Measurements from ENCODE around the gene UGT1A8. TPM values are rescaled to one million over a fixed set of nuclear protein-coding genes. Genes with fewer than 3 reads are reported as not detected.

UGT1A8 gene
- total and polyA plus RNA-seq, 9 of the 15 experiments (the other 6 are each of a cell fraction or from before 2014, with no cell fraction given): 0.04 TPM; not detected in 8

DNA sequence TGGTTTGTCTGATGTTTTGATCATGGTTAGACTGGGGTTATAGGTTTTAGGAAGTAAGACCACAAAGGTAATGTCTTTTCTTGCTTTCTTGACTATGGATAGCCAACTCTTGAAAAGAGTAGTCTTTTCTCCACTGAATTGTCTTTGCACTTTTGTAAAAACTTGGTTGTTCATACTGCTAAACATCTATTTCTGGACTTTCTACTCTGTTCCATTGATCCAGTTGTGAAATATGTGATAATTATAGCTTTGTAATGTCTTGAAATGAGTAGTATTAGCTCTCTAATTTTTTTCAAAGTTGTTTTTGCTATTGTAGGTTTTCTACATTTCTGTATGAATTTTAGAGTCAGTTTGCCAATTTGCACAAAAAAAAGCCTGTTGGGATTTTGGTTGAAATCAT is 41.2 kb downstream of the UGT1A8 start (continued):
- TF ChIP-seq IRF9 (tag; IDR thresholded peaks at IDR 0.05) (no peak), ZBED1 (IDR thresholded peaks at IDR 0.05) (no peak)

DNA sequence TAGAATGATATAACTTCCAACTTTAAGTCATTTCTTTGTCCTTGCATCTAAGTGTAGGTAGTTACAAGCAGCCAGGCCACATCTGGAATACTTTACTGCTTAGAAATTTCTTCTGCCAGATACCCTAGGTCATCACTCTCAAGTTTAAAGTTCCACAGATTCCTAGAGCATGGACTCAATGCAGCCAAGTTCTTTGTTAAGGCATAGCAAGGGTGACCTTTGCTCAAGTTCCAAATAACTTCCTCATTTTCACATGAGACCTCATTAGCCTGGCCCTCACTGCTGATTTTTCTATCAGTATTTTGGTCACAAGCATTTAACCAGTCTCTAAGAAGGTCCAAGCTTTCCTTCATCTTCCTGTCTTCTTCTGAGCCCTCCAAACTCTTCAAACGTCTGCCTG is 46.5 kb downstream of the UGT1A8 start:
- TF ChIP-seq PHF20 (IDR thresholded peaks at IDR 0.05; ENCODE audit: partially characterized antibody) (no peak), ETV1 (tag; conservative IDR thresholded peaks at IDR 0.05; ENCODE audit: low read depth) (no peak), CGGBP1 (CRISPR knock-in tag; IDR thresholded peaks at IDR 0.05) (no peak), TRIM28 (IDR thresholded peaks at IDR 0.05) (no peak), ZNF384 (IDR thresholded peaks at IDR 0.05; ENCODE audit: low read depth, low read length) (no peak), NR3C1 (CRISPR knock-in tag; IDR thresholded peaks at IDR 0.05) (no peak), CHD1 (IDR thresholded peaks at IDR 0.05; ENCODE audit: low read length) (no peak), ERF (CRISPR knock-in tag; IDR thresholded peaks at IDR 0.05) (no peak), MAFG (tag; conservative IDR thresholded peaks at IDR 0.05) (no peak), CTCFL (IDR thresholded peaks at IDR 0.05; ENCODE audit: borderline replicate concordance, insufficient read depth, low read depth, low read length, poor library complexity, severe bottlenecking) (no peak), POLR2G (IDR thresholded peaks at IDR 0.05; ENCODE audit: low read depth, low read length) (no peak)
- TF ChIP-seq, protein P1, sequence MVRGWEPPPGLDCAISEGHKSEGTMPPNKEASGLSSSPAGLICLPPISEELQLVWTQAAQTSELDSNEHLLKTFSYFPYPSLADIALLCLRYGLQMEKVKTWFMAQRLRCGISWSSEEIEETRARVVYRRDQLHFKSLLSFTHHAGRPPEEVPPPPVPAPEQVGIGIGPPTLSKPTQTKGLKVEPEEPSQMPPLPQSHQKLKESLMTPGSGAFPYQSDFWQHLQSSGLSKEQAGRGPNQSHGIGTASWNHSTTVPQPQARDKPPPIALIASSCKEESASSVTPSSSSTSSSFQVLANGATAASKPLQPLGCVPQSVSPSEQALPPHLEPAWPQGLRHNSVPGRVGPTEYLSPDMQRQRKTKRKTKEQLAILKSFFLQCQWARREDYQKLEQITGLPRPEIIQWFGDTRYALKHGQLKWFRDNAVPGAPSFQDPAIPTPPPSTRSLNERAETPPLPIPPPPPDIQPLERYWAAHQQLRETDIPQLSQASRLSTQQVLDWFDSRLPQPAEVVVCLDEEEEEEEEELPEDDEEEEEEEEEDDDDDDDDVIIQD (CRISPR knock-in tag; IDR thresholded peaks at IDR 0.05): no peak
- no peak for ATAC-seq
- no peak overlapping the region for H3K9ac ChIP-seq (ENCODE audit: insufficient read depth in 1 of 2, low read depth in 2 of 2, low read length in 2 of 2)
- 0% methylated on average over 1 of the region's 1 CpG for WGBS (ENCODE audit: insufficient coverage, low coverage, missing lambda C conversion rate)
- H3K4me1 ChIP-seq (replicated peaks in 1 of 2; ENCODE audit: control insufficient read depth in 2 of 2, insufficient read depth in 2 of 2, low read length in 2 of 2): no peaks in the 10 kb centered on the region
- no peak for FAIRE-seq
- DNase-seq (ENCODE audit: extremely low read depth in 1 of 4, low spot score in 3 of 4): no peak
- no TSS peak for BruUV-seq (replicated peaks)
- no peaks in the 10 kb centered on the region for H4K20me1 ChIP-seq (replicated peaks; ENCODE audit: control insufficient read depth, insufficient read depth, low read length)
- no peaks in the 10 kb centered on the region for H3K9me3 ChIP-seq (replicated peaks; ENCODE audit: control insufficient read depth, insufficient read depth, low read depth, low read length)
- H3K36me3 ChIP-seq (ENCODE audit: control insufficient read depth, insufficient read depth, low read length): no peaks in the 10 kb centered on the region
- H3K27ac ChIP-seq (ENCODE audit: extremely low read depth, low read depth, low read length): no peak overlapping the region
- POLR2A ChIA-PET: no interaction called here
- intact Hi-C loops (cut with micrococcal nuclease) (no loop called here), in situ Hi-C loops (cut with MboI) (no loop called here)
- no peak overlapping the region for H3K4me2 ChIP-seq (ENCODE audit: insufficient read depth, low read length)
- no peaks in the 10 kb centered on the region for H3K9me1 ChIP-seq (ENCODE audit: control insufficient read depth, insufficient read depth, low read length)
- H3K79me2 ChIP-seq (ENCODE audit: control insufficient read depth, insufficient read depth, low read length): no peaks in the 10 kb centered on the region
- CTCF ChIA-PET (ENCODE audit: low intra/inter-chr PET ratio): no interaction called here
- no peaks in the 10 kb centered on the region for H3K27me3 ChIP-seq (ENCODE audit: control insufficient read depth in 2 of 2, insufficient read depth in 2 of 2, low read length in 2 of 2)
- H2AFZ ChIP-seq (ENCODE audit: low read depth, low read length): no peak overlapping the region
- no peak overlapping the region for H3K4me3 ChIP-seq
